Heart left ventricle (tissue), 13 donors: ENCODE results near the gene ZFAND3.

ENCODE experiments used
- CTCF ChIP-seq, 12 donors: fragments of 200-600 bp; sonication (generic) in 4 of 12; IDR thresholded peaks; one replicate each; pipeline versions ENCODE4 v1.5.0 to v1.8.0; 2018 to 2022; ENCODE audit warnings: antibody characterized with exemption in 12 of 12, mild to moderate bottlenecking in 5 of 12
- POLR2A ChIP-seq, 2 donors: fragments of 450-650 bp; IDR thresholded peaks; one replicate each; pipeline ENCODE4 v1.6.1; 2017; ENCODE audit warnings: antibody characterized with exemption in 2 of 2, mild to moderate bottlenecking in 2 of 2, moderate library complexity in 2 of 2
- donor health status: ischemic (EF 13 %, LVEDD 7.1; RV severe dilation, severe dysfunction).
- donor health status: DM: no; HTN: yes; CAD: no.
- donor health status: DM: no; HTN: no; CAD: no.
- donor health status: ischemic (EF 25% LVEDD 6.9; RV normal size, moderate dysfunction).
- donor health status: ischemic (EF 25% LVEDD 5.7; RV mildly dilated, moderate dysfunction).
- donor health status: ischemic (EF 35%, LVEDD 5.7; RV mildly dilated, moderate dysfunction).
- donor health status: nonischemic (EF 11% LVEDD 7.7; RV severe dilation, severe dysfunction).
- donor health status: DM: yes; HTN: yes; CAD: no.
- donor health status: PGD.
- donor health status: ischemic (EF 29% LVEDD 5.4; RV normal size, mild dysfunction).
- donor health status: nonischemic (EF 23%, LVEDD 6.1; RV moderate dilation, normal function).

DNA sequence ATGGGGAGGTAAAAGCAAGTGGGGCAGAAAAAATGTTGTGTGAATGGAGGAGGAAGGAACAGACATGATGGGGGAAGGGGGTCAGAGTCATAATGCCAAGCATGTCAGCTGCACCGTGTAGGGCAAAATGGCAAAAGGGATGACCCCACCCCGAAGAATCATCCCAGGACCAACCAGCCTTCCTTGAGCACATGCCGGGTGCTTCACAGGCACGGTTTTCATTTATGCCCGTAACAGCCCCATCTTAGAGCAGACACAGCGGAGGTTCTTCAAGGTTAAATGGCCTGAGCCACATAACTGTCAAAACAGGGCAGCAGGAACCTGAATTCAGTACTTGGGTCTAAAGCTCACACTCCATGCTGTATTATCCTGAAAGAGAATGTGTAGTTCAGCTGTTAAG is 322.2 kb downstream of the ZFAND3 start:
- TF ChIP-seq CTCF (IDR thresholded peaks at IDR 0.05) (no peak), POLR2A (IDR thresholded peaks at IDR 0.05) (no peak)
